Stimulated activated CD4-positive, alpha-beta T cell treated with anti-CD3 and anti-CD28 coated beads, Interleukin-15, amount 100 ng/mL, for 48 hours (primary cell): ENCODE results near the gene IL1RAPL1.

Experiments
- DNase-seq, 2 donors: peaks; one replicate each; pipeline ENCODE4 v3.0.0-alpha.2; 2020; ENCODE audit warnings: low read depth in 2 of 2

The IL1RAPL1 gene

GRCh38 chrX:29419774-29420553, 832.7 kb downstream of the IL1RAPL1 start:
- no peak for DNase-seq

GRCh38 chrX:29422034-29422433, 834.8 kb downstream of the IL1RAPL1 start:
- no peak for DNase-seq

- no peak for DNase-seq
These were observed 844.6 kb downstream of the IL1RAPL1 start for GRCh38 chrX:29431895-29432294.

GRCh38 chrX:29432534-29432933, 845.3 kb downstream of the IL1RAPL1 start:
- DNase-seq = no peak

GRCh38 chrX:29434939-29435338, 847.7 kb downstream of the IL1RAPL1 start:
- DNase-seq = no peak

- DNase-seq = no peak
These were observed 848.1 kb downstream of the IL1RAPL1 start for GRCh38 chrX:29435396-29435795.

- DNase-seq = no peak
These were observed 860.6 kb downstream of the IL1RAPL1 start for GRCh38 chrX:29447867-29448266.

- DNase-seq = no peak
These were observed 866.1 kb downstream of the IL1RAPL1 start for GRCh38 chrX:29453333-29453732.

- no peak for DNase-seq
These were observed 868.5 kb downstream of the IL1RAPL1 start for GRCh38 chrX:29455702-29456101.

- no peak for DNase-seq
These were observed 873.8 kb downstream of the IL1RAPL1 start for GRCh38 chrX:29461039-29461438.

GRCh38 chrX:29466456-29466855, 879.2 kb downstream of the IL1RAPL1 start:
- DNase-seq = no peak

GRCh38 chrX:29468911-29469494, 881.8 kb downstream of the IL1RAPL1 start:
- DNase-seq = no peak

- no peak for DNase-seq
These were observed 882.8 kb downstream of the IL1RAPL1 start for GRCh38 chrX:29470030-29470429.

GRCh38 chrX:29471829-29472228, 884.6 kb downstream of the IL1RAPL1 start:
- no peak for DNase-seq

- no peak for DNase-seq
These were observed 890.6 kb downstream of the IL1RAPL1 start for GRCh38 chrX:29477878-29478277.

- no peak for DNase-seq
These were observed 891.3 kb downstream of the IL1RAPL1 start for GRCh38 chrX:29478336-29479069.

GRCh38 chrX:29487214-29487613, 900.0 kb downstream of the IL1RAPL1 start:
- DNase-seq = no peak

GRCh38 chrX:29487714-29488113, 900.5 kb downstream of the IL1RAPL1 start:
- no peak for DNase-seq

- no peak for DNase-seq
These were observed 901.7 kb downstream of the IL1RAPL1 start for GRCh38 chrX:29488919-29489318.

GRCh38 chrX:29490606-29491005, 903.4 kb downstream of the IL1RAPL1 start:
- no peak for DNase-seq

GRCh38 chrX:29491659-29492058, 904.4 kb downstream of the IL1RAPL1 start:
- no peak for DNase-seq

GRCh38 chrX:29496636-29497180, 909.5 kb downstream of the IL1RAPL1 start:
- no peak for DNase-seq

GRCh38 chrX:29506729-29507128, 919.5 kb downstream of the IL1RAPL1 start:
- no peak for DNase-seq
